HCT116 (cell line): ENCODE measurements around the gene SLX9. TPM values are rescaled to one million over a fixed set of nuclear protein-coding genes. Genes with fewer than 3 reads are reported as not detected.

Experiments
- ATAC-seq: fragments of 200-7000 bp; cut with Tn5 transposase; 2 replicates; pipeline ENCODE4 v1.9.1; 2020; ENCODE audit warnings: mild to moderate bottlenecking, moderate library complexity
- BruUV-seq: library from RNA; stranded (reverse); fragments of 400-500 nt; replicated peaks from 2 replicates; lab custom pipeline; 2021; lab: Mats Ljungman, UMichigan
- CTCF ChIA-PET: fragments of 300-600 bp; sonication (Branson Sonifier 250); formaldehyde crosslinking; loops from one replicate; lab custom pipeline; 2021; ENCODE audit warnings: antibody characterized with exemption; lab: Charles Lee
- POLR2A ChIA-PET: fragments of 300-600, 350-600 bp; sonication (Branson Sonifier 250); formaldehyde crosslinking; loops from one replicate; lab custom pipeline; 2021; ENCODE audit warnings: antibody characterized with exemption; lab: Charles Lee
- RAD21 ChIA-PET, 2 experiments: fragments of 300-600 bp; sonication (Branson Sonifier 250); formaldehyde crosslinking; loops; one replicate each; lab custom pipeline; 2023; ENCODE audit warnings: low total read pairs in 2 of 2; ENCODE audit not compliant: uncharacterized antibody in 2 of 2, unreplicated experiment in 2 of 2, low non-redundant PET in 1 of 2; lab: Charles Lee
- DNase-seq: peaks from one replicate; pipeline ENCODE4 v3.0.0-alpha.2; 2010; ENCODE audit warnings: low read depth, low spot score
- H2AFZ ChIP-seq: fragments of 200-600 bp; shearing (Covaris generic), sonication (generic); 2 replicates; pipeline ENCODE4 v1.6.1; 2017; ENCODE audit warnings: low read depth, mixed run types, mixed read lengths, antibody characterized with exemption, low read length; ENCODE audit not compliant: poor library complexity, severe bottlenecking
- H3K27ac ChIP-seq: 2 replicates; pipeline ENCODE4 v1.5.1; 2012; ENCODE audit warnings: low read depth, low read length
- H3K27me3 ChIP-seq: fragments of 200-600 bp; sonication (generic); 2 replicates; pipeline ENCODE4 v1.6.1; 2016; ENCODE audit warnings: mixed run types, low read length, mixed read lengths; ENCODE audit not compliant: insufficient read depth
- H3K36me3 ChIP-seq, 2 experiments: fragments of 200-500 bp in 1 of 2; fragments of 200-600 bp in 1 of 2; sonication (Bioruptor generic) in 1 of 2; sonication (generic) in 1 of 2; 2 replicates each; pipeline versions ENCODE4 v1.5.1 to v1.6.1; 2014 to 2016; ENCODE audit warnings: low read length in 2 of 2, inconsistent platforms in 1 of 2, mixed read lengths in 1 of 2, mixed run types in 1 of 2; ENCODE audit not compliant: insufficient read depth in 2 of 2, control insufficient read depth in 1 of 2
- H3K4me1 ChIP-seq, 2 experiments: fragments of 200-600 bp in 1 of 2; sonication (generic) in 1 of 2; 2 replicates each; pipeline versions ENCODE4 v1.5.1 to v1.6.1; 2012 to 2017; ENCODE audit warnings: low read length in 2 of 2, inconsistent platforms in 1 of 2, mild to moderate bottlenecking in 1 of 2, mixed read lengths in 1 of 2, mixed run types in 1 of 2, moderate library complexity in 1 of 2; ENCODE audit not compliant: insufficient read depth in 2 of 2, control insufficient read depth in 1 of 2
- H3K4me2 ChIP-seq: fragments of 200-600 bp; sonication (generic); 2 replicates; pipeline ENCODE4 v1.6.1; 2017; ENCODE audit warnings: mixed run types, low read length, mixed read lengths
- H3K4me3 ChIP-seq, 2 experiments: fragments of 200-600 bp in 1 of 2; sonication (generic) in 1 of 2; replicated peaks in 1 of 2; 2 replicates each; pipeline ENCODE4 v1.5.1; 2011 to 2016; ENCODE audit warnings: low read length in 2 of 2, control low read depth in 1 of 2, low read depth in 1 of 2, mild to moderate bottlenecking in 1 of 2, mixed read lengths in 1 of 2, mixed run types in 1 of 2
- H3K79me2 ChIP-seq: fragments of 200-600 bp; sonication (generic); 2 replicates; pipeline ENCODE4 v1.6.1; 2017; ENCODE audit warnings: mild to moderate bottlenecking, mixed run types, low read length, moderate library complexity, mixed read lengths; ENCODE audit not compliant: insufficient read depth
- H3K9ac ChIP-seq: fragments of 200-600 bp; sonication (generic); 2 replicates; pipeline ENCODE4 v1.6.1; 2016; ENCODE audit warnings: low read length, mixed read lengths
- H3K9me2 ChIP-seq: fragments of 200-600 bp; sonication (generic), shearing (Covaris generic); 2 replicates; pipeline ENCODE4 v1.6.1; 2017; ENCODE audit warnings: mixed run types, mild to moderate bottlenecking, moderate library complexity; ENCODE audit not compliant: insufficient read depth
- H3K9me3 ChIP-seq, 2 experiments: fragments of 200-500 bp in 1 of 2; fragments of 200-600 bp in 1 of 2; sonication (Bioruptor generic) in 1 of 2; sonication (generic) in 1 of 2; 2 replicates each; pipeline ENCODE4 v1.6.1; 2014 to 2017; ENCODE audit warnings: low read length in 2 of 2, mixed read lengths in 2 of 2, inconsistent platforms in 1 of 2, low read depth in 1 of 2, mild to moderate bottlenecking in 1 of 2, mixed run types in 1 of 2, moderate library complexity in 1 of 2; ENCODE audit not compliant: control insufficient read depth in 1 of 2, insufficient read depth in 1 of 2
- H4K20me1 ChIP-seq: fragments of 200-600 bp; sonication (generic), shearing (Covaris generic); 2 replicates; pipeline ENCODE4 v1.6.1; 2017; ENCODE audit warnings: mixed run types, mild to moderate bottlenecking, moderate library complexity; ENCODE audit not compliant: insufficient read depth
- CBX3 ChIP-seq: IDR thresholded peaks from 2 replicates; pipeline ENCODE4 v1.6.1; 2012; ENCODE audit warnings: low read depth
- EGR1 ChIP-seq: IDR thresholded peaks from 2 replicates; pipeline ENCODE4 v1.6.1; 2012; ENCODE audit warnings: low read depth
- ELF1 ChIP-seq: IDR thresholded peaks from 2 replicates; pipeline ENCODE4 v1.6.1; 2012; ENCODE audit warnings: low read depth, borderline replicate concordance
- EZH2 ChIP-seq: fragments of 200-600 bp; sonication (generic); IDR thresholded peaks from 2 replicates; pipeline ENCODE4 v1.6.1; 2017; ENCODE audit warnings: antibody characterized with exemption, mixed run types
- EZH2phosphoT487 ChIP-seq: fragments of 200-600 bp; IDR thresholded peaks from 2 replicates; pipeline ENCODE4 v1.6.1; 2018; ENCODE audit warnings: antibody characterized with exemption, borderline replicate concordance
- JUND ChIP-seq: IDR thresholded peaks from 2 replicates; pipeline ENCODE4 v1.6.1; 2012
- POLR2A ChIP-seq: IDR thresholded peaks from 2 replicates; pipeline ENCODE4 v1.7.0; 2011; ENCODE audit warnings: borderline replicate concordance; ENCODE audit not compliant: insufficient read depth, insufficient read length; ENCODE audit errors: extremely low read depth
- RAD21 ChIP-seq: IDR thresholded peaks from 2 replicates; pipeline ENCODE4 v1.6.1; 2012; ENCODE audit warnings: low read depth, mild to moderate bottlenecking
- REST ChIP-seq: IDR thresholded peaks from 2 replicates; pipeline ENCODE4 v1.6.1; 2012; ENCODE audit warnings: low read depth
- SP1 ChIP-seq: IDR thresholded peaks from 2 replicates; pipeline ENCODE4 v1.6.1; 2012; ENCODE audit warnings: low read depth
- SRF ChIP-seq: IDR thresholded peaks from 2 replicates; pipeline ENCODE4 v1.6.1; 2012; ENCODE audit warnings: low read depth
- YY1 ChIP-seq: IDR thresholded peaks from 2 replicates; pipeline ENCODE4 v1.6.1; 2011; ENCODE audit warnings: low read length, low read depth, moderate library complexity, mild to moderate bottlenecking; ENCODE audit not compliant: insufficient replicate concordance; ENCODE audit errors: extremely low read depth
- ZBTB33 ChIP-seq: IDR thresholded peaks from 2 replicates; pipeline ENCODE4 v1.6.1; 2011; ENCODE audit warnings: mild to moderate bottlenecking, low read length, moderate library complexity; ENCODE audit not compliant: insufficient replicate concordance; ENCODE audit errors: extremely low read depth
- ZFX ChIP-seq: fragments of 450-650 bp; IDR thresholded peaks from 2 replicates; pipeline ENCODE4 v1.6.1; 2017
- intact Hi-C: fragments of 100-400 bp; cut with micrococcal nuclease; formaldehyde crosslinking; loops from 2 replicates; pipeline ENCODE4 v1.10.0; 2022
- total RNA-seq: library from RNA; stranded (reverse); gene quantifications from one replicate; pipeline ENCODE4 v1.2.1, GENCODE V29; 2021; ENCODE audit not compliant: unreplicated experiment

The SLX9 gene
- total RNA-seq, 1 experiment from 2014 or later, result 61.9 TPM

- no peak for DNase-seq
- no peak overlapping the region for H2AFZ ChIP-seq
- no TSS peak for BruUV-seq
- H4K20me1 ChIP-seq, result no peaks in the 10 kb centered on the region
- H3K4me1 ChIP-seq, result peaks cover 5 to 11% of the 10 kb centered on the region in 2 experiments
- no peaks in the 10 kb centered on the region for H3K36me3 ChIP-seq
- H3K27ac ChIP-seq, result no peak overlapping the region
- ChIA-PET CTCF (no interaction called here), RAD21 (no interaction called here), POLR2A (no interaction called here)
- H3K79me2 ChIP-seq, result no peaks in the 10 kb centered on the region
- H3K27me3 ChIP-seq, result no peaks in the 10 kb centered on the region
- no peaks in the 10 kb centered on the region for H3K9me3 ChIP-seq
- ATAC-seq, result no peak
- TF ChIP-seq POLR2A, result no peak
- no peak for TF ChIP-seq ELF1
- no peak for TF ChIP-seq JUND
- no peak for TF ChIP-seq RAD21
- TF ChIP-seq ZBTB33, result no peak
- TF ChIP-seq SP1, result no peak
- TF ChIP-seq REST, result no peak
- no peak for TF ChIP-seq CBX3
- TF ChIP-seq EZH2phosphoT487, result no peak
- no peak for TF ChIP-seq EGR1
- no peak for TF ChIP-seq ZFX
- TF ChIP-seq SRF, result no peak
- no peak for TF ChIP-seq EZH2
- no peak for TF ChIP-seq YY1
- no peak overlapping the region for H3K4me2 ChIP-seq
- H3K9ac ChIP-seq, result no peak overlapping the region
- no peaks in the 10 kb centered on the region for H3K9me2 ChIP-seq
- no peak overlapping the region for H3K4me3 ChIP-seq
- intact Hi-C loops, result no loop called here
These were observed 78.6 kb downstream of the SLX9 start for GRCh38 chr21:45018131-45019075.
